Ishikawa (cell line): ENCODE measurements around the gene PPARG.

Source experiments
- CEBPB ChIP-seq: IDR thresholded peaks from 2 replicates; pipeline ENCODE4 v1.6.1; 2012
- CREB1 ChIP-seq: IDR thresholded peaks from 2 replicates; pipeline ENCODE4 v1.6.1; 2012; ENCODE audit warnings: low read depth
- EGR1 ChIP-seq: IDR thresholded peaks from 2 replicates; pipeline ENCODE4 v1.6.1; 2012
- EP300 ChIP-seq: IDR thresholded peaks from 2 replicates; pipeline ENCODE4 v1.6.1; 2012; ENCODE audit warnings: borderline replicate concordance
- FOXM1 ChIP-seq: IDR thresholded peaks from 2 replicates; pipeline ENCODE4 v1.6.1; 2012; ENCODE audit warnings: low read depth, borderline replicate concordance
- NFIC ChIP-seq: IDR thresholded peaks from 2 replicates; pipeline ENCODE4 v1.6.1; 2012
- RAD21 ChIP-seq: IDR thresholded peaks from 2 replicates; pipeline ENCODE4 v1.6.1; 2012; ENCODE audit warnings: low read depth
- TAF1 ChIP-seq: IDR thresholded peaks from 2 replicates; pipeline ENCODE4 v1.6.1; 2012; ENCODE audit warnings: low read depth, mild to moderate bottlenecking
- TCF12 ChIP-seq: IDR thresholded peaks from 2 replicates; pipeline ENCODE4 v1.6.1; 2012; ENCODE audit warnings: low read depth
- TEAD4 ChIP-seq: IDR thresholded peaks from 2 replicates; pipeline ENCODE4 v1.6.1; 2012
- YY1 ChIP-seq: IDR thresholded peaks from 2 replicates; pipeline ENCODE4 v1.6.1; 2012; ENCODE audit warnings: low read depth
- ZBTB7A ChIP-seq: IDR thresholded peaks from 2 replicates; pipeline ENCODE4 v1.6.1; 2012; ENCODE audit warnings: low read depth
- TF ChIP-seq, protein P1 (sequence below): IDR thresholded peaks from 2 replicates; pipeline ENCODE4 v1.6.1; 2012
- TF ChIP-seq, protein P2 (sequence below): IDR thresholded peaks from 2 replicates; pipeline ENCODE4 v1.6.1; 2012
- TF ChIP-seq, protein P3 (sequence below): IDR thresholded peaks from 2 replicates; pipeline ENCODE4 v1.6.1; 2012; ENCODE audit warnings: low read depth, mild to moderate bottlenecking

PPARG gene

DNA sequence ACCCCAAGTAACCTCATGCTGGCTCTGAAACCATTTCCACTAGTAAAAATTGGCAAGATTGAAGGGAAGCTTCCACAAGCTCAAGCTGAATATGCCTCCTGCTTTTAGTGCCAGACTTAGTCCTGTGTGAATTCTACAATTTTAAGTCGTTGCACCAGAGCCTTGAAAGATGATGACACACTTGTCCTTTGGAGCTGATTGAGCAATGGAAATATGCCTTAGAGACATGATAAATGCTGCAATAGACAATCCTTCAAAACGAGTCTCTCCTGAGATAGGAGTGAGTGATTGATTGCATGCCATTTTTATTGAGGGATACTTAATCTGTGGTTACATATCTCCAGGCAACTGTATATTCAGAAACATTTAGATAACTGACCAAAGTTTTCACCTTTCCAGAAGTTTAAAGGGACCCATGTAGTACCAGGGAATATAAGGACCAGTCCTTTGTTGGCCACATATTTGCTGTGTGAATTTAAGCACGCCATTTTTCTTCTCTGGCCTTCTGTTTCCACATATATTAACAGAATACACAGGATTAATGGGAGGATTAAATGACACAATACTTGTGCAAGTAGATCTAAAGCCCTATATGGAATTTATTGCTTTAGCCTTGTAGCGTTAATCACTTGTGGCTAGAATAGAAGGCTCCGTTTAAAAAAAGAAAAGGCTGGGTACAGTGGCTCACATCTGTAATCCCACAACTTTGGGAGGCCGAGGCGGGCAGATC, 65.1 kb downstream of the PPARG start:
- no peak for TF ChIP-seq NFIC
- no peak for TF ChIP-seq CEBPB
- no peak for TF ChIP-seq CREB1
- TF ChIP-seq, protein P1, sequence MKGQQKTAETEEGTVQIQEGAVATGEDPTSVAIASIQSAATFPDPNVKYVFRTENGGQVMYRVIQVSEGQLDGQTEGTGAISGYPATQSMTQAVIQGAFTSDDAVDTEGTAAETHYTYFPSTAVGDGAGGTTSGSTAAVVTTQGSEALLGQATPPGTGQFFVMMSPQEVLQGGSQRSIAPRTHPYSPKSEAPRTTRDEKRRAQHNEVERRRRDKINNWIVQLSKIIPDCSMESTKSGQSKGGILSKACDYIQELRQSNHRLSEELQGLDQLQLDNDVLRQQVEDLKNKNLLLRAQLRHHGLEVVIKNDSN: no peak
- TF ChIP-seq ZBTB7A: no peak
- TF ChIP-seq, protein P2, sequence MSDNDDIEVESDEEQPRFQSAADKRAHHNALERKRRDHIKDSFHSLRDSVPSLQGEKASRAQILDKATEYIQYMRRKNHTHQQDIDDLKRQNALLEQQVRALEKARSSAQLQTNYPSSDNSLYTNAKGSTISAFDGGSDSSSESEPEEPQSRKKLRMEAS: no peak
- no peak for TF ChIP-seq TEAD4
- TF ChIP-seq RAD21: no peak
- TF ChIP-seq FOXM1: no peak
- no peak for TF ChIP-seq EGR1
- TF ChIP-seq, protein P3, sequence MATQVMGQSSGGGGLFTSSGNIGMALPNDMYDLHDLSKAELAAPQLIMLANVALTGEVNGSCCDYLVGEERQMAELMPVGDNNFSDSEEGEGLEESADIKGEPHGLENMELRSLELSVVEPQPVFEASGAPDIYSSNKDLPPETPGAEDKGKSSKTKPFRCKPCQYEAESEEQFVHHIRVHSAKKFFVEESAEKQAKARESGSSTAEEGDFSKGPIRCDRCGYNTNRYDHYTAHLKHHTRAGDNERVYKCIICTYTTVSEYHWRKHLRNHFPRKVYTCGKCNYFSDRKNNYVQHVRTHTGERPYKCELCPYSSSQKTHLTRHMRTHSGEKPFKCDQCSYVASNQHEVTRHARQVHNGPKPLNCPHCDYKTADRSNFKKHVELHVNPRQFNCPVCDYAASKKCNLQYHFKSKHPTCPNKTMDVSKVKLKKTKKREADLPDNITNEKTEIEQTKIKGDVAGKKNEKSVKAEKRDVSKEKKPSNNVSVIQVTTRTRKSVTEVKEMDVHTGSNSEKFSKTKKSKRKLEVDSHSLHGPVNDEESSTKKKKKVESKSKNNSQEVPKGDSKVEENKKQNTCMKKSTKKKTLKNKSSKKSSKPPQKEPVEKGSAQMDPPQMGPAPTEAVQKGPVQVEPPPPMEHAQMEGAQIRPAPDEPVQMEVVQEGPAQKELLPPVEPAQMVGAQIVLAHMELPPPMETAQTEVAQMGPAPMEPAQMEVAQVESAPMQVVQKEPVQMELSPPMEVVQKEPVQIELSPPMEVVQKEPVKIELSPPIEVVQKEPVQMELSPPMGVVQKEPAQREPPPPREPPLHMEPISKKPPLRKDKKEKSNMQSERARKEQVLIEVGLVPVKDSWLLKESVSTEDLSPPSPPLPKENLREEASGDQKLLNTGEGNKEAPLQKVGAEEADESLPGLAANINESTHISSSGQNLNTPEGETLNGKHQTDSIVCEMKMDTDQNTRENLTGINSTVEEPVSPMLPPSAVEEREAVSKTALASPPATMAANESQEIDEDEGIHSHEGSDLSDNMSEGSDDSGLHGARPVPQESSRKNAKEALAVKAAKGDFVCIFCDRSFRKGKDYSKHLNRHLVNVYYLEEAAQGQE: no peak
- TF ChIP-seq TAF1: no peak
- no peak for TF ChIP-seq TCF12
- no peak for TF ChIP-seq EP300
- no peak for TF ChIP-seq YY1

DNA sequence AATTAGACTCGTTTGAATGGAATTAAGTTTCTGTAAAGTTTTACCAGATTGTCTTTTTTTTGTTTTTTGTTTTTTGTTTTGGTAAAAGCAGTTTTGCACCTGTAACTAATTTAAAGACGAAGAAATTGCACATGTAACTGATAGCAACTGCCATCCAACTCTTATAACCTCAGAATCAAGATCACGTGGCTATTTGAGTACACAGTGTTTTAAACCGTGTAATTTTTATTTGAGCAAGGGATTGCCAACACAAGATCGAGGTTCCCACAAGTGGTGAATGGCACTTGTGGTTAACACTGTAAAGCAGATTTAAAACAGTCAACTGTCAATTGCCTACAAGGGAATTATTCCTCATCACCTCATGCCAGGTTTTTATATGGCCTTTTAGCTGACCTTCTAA, 67.3 kb downstream of the PPARG start:
- TF ChIP-seq, protein P2: no peak
- no peak for TF ChIP-seq TAF1
- no peak for TF ChIP-seq EP300
- TF ChIP-seq CEBPB: no peak
- TF ChIP-seq YY1: no peak
- no peak for TF ChIP-seq RAD21
- no peak for TF ChIP-seq ZBTB7A
- no peak for TF ChIP-seq CREB1
- no peak for TF ChIP-seq NFIC
- no peak for TF ChIP-seq FOXM1
- TF ChIP-seq, protein P1: no peak
- TF ChIP-seq, protein P3: no peak
- no peak for TF ChIP-seq TEAD4
- no peak for TF ChIP-seq TCF12
- TF ChIP-seq EGR1: no peak

DNA sequence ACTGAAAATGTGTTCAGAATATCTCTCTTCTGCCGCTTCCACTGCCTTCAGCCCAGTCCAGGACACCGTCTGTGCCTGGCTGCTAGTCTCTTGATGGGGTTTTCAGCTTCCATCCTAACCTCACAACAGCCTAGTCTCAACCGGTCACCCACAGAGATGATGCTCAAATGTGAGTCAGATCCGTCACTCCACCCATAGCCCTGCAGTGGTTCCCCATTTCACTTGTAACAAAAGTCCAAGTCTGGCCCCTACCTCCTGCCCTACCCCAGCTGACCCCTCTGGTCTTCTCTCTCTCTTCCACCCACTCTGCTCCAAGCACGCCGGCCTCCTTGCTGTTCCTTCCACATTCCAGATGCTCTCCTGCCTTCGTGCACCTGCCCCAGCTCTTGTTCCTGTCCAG, 68.1 kb downstream of the PPARG start:
- TF ChIP-seq NFIC (no peak), CREB1 (no peak), TCF12 (no peak), TEAD4 (no peak), EGR1 (no peak), RAD21 (no peak), FOXM1 (no peak), ZBTB7A (no peak), CEBPB (no peak), EP300 (no peak), TAF1 (no peak)
- TF ChIP-seq, protein P3: no peak
- TF ChIP-seq, protein P1: no peak
- TF ChIP-seq, protein P2: no peak
